GM12874 (cell line): ENCODE data around the gene ERO1A.

Source experiments
- TF ChIP-seq, protein P1 (sequence below): IDR thresholded peaks from 2 replicates; pipeline ENCODE4 v1.5.1; 2011; ENCODE audit warnings: low read depth, mild to moderate bottlenecking, control low read depth, low read length, moderate library complexity; ENCODE audit not compliant: insufficient read depth

The ERO1A gene

GRCh38 chr14:52693532-52693931 lies 1.8 kb downstream of the ERO1A start:
- TF ChIP-seq, protein P1, sequence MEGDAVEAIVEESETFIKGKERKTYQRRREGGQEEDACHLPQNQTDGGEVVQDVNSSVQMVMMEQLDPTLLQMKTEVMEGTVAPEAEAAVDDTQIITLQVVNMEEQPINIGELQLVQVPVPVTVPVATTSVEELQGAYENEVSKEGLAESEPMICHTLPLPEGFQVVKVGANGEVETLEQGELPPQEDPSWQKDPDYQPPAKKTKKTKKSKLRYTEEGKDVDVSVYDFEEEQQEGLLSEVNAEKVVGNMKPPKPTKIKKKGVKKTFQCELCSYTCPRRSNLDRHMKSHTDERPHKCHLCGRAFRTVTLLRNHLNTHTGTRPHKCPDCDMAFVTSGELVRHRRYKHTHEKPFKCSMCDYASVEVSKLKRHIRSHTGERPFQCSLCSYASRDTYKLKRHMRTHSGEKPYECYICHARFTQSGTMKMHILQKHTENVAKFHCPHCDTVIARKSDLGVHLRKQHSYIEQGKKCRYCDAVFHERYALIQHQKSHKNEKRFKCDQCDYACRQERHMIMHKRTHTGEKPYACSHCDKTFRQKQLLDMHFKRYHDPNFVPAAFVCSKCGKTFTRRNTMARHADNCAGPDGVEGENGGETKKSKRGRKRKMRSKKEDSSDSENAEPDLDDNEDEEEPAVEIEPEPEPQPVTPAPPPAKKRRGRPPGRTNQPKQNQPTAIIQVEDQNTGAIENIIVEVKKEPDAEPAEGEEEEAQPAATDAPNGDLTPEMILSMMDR: no peak

DNA sequence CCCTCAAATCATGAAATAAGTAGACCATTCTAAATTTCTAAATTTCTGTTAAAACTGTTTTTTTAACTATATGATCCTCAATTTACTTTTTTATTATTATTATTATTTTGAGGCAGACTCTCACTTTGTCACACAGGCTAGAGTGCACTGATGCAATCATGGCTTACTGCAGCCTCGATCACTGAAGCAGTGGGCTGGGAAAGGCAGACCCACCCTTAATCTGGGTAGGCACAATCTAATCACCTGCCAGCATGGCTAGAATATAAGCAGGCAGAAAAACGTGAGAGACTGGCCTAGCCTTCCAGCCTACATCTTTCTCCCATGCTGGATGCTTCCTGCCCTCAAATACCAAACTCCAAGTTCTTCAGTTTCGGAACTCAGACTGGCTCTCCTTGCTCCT lies 2.3 kb downstream of the ERO1A start:
- TF ChIP-seq, protein P1: no peak

DNA sequence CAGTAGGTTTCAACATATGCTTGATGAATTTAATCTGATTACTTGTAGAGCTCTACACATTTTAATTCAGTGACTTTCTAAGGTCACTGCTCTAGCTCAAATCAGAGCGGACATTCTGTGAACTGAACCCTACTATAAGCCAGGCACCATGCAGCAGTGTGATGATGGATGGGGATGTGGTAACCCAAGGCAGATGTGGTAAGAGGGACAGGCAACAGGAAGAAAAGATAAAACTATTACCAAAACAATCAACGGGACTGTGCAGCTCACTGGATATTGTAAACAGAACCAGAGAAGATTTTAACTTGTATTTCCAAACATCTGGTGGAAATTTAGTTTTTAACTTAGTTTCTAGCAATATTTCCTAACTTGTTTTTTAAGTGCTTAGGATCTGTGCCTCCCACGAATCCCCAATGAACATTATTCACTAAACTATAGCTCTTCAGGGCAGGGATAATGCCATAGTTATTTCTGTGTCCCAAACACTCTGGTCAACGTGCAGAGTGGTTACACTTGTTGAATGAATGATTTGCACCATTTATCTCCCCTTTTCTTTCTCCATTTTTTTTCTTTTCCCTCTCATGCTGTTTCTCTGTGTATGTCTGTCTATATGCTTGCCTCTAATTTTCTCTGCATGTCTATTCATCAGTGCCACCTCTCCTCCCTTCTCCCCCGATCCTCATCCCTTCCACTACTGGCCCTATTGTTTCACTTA lies 3.0 kb downstream of the ERO1A start:
- TF ChIP-seq, protein P1: no peak

DNA sequence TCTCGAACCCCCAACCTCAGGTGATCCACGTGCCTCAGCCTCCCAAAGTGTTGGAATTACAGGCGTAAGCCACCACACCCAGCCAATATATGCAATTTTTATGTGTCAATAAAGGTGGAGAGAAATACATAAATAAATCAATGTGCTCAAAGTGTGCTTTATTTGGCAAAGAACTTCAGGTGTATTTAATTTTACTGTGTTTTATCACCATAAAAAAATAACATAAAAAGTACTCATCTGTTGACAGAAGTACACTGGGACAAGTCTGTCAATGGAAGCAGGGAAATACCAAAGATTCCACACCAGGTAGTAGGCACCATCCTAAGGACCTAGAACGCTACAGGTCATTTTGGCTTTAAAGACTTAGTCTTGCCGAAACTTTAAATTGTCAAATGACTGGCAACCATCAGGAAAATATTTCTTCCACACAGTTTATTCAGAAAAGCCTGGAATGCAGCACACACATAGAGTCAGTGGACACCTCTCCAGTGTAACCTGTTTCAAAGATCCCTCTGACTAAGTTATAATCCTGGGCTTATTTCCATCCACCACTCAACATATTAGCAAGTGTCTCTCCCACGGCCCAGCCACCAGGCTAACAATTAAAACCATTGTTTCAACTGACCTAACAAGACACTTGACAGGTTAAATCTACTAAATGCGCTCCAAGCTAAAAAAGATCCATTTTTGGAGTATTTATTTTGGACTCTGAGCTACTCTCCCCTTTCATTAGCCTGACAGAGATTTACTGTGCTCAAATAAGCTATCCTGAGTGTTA lies 4.2 kb downstream of the ERO1A start:
- TF ChIP-seq, protein P1: no peak

- TF ChIP-seq, protein P1: no peak
Observed at GRCh38 chr14:52686176-52686575, 9.2 kb downstream of the ERO1A start.

GRCh38 chr14:52683985-52684520 lies 11.3 kb downstream of the ERO1A start:
- TF ChIP-seq, protein P1: no peak

- TF ChIP-seq, protein P1: peak; percentile 43; the same call in 1 of the 2 replicates
Observed at GRCh38 chr14:52678591-52678990, 16.8 kb downstream of the ERO1A start.
